Activated CD4-positive, alpha-beta T cell treated with anti-CD3 and anti-CD28 coated beads, Interleukin-2, Interleukin-6, amounts not matched to agents 100 ng/mL and 50 ng/mL, durations not matched to agents 16 hours and 8 hours (primary cell): ENCODE results near the gene SPN.
A peak's percentile ranks its signal among the peaks of the same experiment; 100 is the strongest.
"Not testable (repeated sequence)": the region's sequence is repeated elsewhere in the genome, so short reads cannot be mapped to it uniquely, and the experiment has no call there.

Experiments
- DNase-seq: peaks from one replicate; pipeline ENCODE4 v3.0.0-alpha.2; 2020

Gene SPN

GRCh38 chr16:29646947-29647346, 16.1 kb upstream of the SPN start:
- DNase-seq, result no peak

DNA sequence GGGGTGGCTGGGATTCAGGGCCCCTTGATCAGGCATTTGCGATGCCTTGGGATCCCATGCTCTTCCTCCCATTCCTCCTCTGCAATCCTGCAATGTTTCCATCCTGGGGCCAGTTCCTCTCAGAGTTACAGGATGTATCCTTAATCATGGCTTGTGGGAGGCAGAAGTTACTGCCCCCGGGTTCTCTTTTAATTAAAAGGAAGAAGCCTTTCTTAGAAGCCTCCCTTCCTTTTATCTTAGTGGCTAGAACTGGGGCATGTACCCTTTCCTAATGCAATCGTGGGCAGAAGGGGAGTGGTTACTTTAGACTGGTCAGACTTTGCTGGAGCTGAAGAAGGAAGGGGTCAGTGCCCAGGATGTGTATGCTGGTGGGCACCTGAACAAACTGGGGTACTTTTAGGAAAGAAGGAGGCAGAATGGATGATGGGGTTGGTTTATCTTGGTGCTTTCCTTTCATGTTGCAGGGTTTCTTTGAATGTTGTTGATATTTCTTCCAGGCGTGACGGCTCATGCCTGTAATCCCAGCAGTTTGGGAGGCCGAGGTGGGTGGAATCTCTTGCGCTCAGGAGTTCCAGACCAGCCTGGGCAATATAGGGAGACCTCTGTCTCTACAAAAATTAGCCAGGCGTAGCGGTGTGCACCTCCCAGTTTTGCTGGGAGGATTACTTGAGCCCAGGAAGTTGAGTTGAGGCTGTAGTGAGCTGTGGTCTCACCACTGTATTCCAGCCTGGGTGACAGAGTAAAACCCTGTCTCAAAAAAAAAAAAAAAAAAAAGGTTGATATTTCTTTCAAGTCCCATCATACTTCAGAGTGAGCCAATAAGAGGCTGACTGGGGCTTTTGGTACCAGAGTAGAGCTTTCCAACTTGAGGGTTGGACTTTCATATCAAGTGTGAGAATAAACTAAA, 13.2 kb upstream of the SPN start:
- DNase-seq, result no peak

- no peak for DNase-seq
Measured at GRCh38 chr16:29650771-29651170, 12.3 kb upstream of the SPN start.

- DNase-seq, result no peak
Measured at GRCh38 chr16:29651774-29652349, 11.2 kb upstream of the SPN start.

DNA sequence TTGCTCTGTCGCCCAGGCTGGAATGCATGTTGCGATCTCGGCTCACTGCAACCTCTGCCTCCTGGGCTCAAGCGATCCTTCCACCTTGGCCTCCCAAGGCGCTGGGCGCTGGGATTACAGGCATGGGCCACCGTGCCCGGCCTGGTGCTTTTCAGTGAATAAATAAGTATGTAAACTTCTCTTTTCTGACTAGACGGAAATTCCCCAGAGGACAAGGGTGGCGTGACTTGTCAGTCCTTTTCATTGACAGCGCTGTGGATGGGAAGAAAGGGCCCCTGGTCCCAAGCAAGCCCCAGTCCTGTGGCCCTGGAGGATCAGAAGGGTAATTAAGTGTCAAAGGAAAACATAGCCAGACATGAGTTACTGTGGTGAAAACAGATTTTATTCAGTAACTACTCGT, 9.6 kb upstream of the SPN start:
- DNase-seq, result no peak

GRCh38 chr16:29653890-29654289, 9.2 kb upstream of the SPN start:
- not testable (repeated sequence) for DNase-seq

- no peak for DNase-seq
Measured at GRCh38 chr16:29656688-29657523, 6.1 kb upstream of the SPN start.

DNA sequence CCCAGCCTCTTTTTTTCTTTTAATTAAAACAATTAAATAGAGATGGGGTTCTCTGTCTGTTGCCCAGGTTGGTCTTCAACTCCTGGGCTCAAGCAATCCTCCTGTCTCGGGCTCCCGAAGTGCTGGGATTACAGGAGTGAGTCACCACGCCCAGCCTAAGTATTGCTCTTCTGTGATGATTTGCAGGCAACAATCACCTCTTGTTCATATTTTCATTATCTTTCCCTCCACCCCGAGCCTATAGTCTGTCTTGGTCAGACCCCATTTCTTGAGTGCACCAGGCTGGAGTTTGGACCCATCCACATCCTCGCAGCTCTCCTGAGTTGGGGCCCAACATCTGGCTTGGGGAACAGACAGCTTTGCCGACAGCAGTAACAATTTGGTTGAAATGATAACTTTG, 4.3 kb upstream of the SPN start:
- no peak for DNase-seq

DNA sequence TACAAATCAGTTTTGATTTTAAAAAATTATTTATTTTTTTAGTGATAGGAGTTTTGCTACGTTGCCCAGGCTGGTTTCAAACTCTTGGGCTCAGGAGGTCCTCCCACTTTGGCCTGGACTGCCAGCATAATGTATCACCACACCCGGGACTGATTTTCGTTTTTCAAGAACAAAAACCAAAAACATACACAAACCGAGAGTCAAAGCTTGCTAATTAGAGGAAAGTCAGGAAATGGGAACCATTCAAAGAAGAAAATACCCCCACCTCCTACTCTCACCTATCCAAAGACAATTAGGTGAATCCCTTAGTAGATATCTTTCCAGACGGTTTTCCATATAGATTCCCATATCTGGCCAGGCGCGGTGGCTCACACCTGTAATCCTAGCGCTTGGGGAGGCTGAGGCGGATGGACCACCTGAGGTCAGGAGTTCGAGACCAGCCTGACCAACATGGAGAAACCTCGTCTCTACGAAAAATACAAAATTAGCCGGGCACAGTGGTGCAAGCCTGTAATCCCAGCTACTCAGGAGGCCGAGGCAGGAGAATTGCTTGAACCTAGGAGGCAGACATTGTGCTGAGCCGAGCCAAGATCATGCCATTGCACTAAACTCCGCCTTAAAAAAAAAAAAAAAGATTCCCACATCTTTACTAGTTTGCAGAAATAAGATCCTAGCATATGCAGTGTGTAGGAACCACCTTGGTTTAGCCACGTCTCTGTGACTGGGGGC, 883 bp upstream of the SPN start:
- peak; percentile 57 for DNase-seq

- DNase-seq, result peak; percentile 68
Measured at GRCh38 chr16:29662729-29663015, 375 bp upstream of the SPN start.

DNA sequence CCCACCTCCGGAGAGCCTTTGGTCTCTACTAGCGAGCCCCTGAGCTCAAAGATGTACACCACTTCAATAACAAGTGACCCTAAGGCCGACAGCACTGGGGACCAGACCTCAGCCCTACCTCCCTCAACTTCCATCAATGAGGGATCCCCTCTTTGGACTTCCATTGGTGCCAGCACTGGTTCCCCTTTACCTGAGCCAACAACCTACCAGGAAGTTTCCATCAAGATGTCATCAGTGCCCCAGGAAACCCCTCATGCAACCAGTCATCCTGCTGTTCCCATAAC, 702 bp downstream of the SPN start:
- DNase-seq, result peak; percentile 43

DNA sequence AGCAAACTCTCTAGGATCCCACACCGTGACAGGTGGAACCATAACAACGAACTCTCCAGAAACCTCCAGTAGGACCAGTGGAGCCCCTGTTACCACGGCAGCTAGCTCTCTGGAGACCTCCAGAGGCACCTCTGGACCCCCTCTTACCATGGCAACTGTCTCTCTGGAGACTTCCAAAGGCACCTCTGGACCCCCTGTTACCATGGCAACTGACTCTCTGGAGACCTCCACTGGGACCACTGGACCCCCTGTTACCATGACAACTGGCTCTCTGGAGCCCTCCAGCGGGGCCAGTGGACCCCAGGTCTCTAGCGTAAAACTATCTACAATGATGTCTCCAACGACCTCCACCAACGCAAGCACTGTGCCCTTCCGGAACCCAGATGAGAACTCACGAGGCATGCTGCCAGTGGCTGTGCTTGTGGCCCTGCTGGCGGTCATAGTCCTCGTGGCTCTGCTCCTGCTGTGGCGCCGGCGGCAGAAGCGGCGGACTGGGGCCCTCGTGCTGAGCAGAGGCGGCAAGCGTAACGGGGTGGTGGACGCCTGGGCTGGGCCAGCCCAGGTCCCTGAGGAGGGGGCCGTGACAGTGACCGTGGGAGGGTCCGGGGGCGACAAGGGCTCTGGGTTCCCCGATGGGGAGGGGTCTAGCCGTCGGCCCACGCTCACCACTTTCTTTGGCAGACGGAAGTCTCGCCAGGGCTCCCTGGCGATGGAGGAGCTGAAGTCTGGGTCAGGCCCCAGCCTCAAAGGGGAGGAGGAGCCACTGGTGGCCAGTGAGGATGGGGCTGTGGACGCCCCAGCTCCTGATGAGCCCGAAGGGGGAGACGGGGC, 1.3 kb downstream of the SPN start:
- DNase-seq, result peak; percentile 70

DNA sequence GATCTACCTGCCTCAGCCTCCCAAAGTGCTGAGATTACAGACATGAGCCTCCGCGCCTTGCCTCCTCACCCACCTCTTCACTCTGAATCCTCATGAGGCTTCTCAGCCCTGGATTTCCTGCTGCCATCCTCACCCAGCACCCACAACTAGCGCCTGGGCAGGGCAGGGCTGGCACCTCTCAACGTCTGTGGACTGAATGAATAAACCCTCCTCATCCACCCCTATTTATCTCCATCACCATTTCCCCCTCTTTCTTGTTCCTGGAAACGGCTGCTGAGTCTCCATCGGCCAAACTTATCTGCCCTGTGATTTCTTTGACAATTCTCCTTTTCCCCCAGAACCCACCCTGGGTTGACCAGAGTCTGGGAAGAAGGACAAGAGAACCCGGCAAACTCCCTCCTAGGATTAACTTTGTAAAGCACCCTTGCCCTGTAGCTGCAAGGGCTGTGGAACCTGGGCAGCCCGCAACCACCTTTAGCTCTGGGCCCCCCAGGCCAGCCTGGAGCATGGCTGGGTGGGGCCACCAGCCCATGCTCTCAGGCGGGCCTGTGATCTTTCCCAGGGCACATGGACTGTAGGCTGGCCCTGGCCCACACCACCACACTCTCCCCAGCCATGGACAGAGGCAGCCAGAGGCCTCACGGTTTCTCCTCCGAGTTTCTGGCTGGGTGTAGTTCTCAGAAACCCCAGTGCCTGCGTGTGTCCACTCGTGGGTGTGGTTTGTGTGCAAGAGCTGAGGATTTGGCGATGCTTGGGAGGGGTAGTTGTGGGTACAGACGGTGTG, 2.4 kb downstream of the SPN start:
- DNase-seq, result peak; percentile 68

GRCh38 chr16:29667322-29667610, 4.2 kb downstream of the SPN start:
- DNase-seq, result not testable (repeated sequence)

GRCh38 chr16:29667755-29668154, 4.7 kb downstream of the SPN start:
- DNase-seq, result no peak

- DNase-seq, result no peak
Measured at GRCh38 chr16:29668267-29668666, 5.2 kb downstream of the SPN start.

DNA sequence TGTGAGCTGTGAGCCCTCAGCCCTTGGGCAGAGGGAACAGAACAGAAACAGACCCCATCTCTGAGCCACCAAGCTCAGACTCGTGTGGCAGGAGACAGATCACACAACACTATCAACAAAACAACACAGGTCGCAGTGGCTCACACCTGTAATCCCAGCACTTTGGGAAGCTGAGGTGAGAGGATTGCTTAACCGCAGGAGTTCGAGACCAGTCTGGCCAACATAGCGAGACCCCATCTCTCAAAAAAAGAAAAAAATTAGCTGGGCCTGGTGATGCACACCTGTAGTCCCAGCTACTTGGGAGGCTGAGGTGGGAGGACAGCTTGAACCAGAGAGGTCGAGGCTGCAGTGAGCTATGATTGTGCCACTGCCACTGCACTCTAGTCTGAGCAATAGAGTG, 10.5 kb downstream of the SPN start:
- no peak for DNase-seq

GRCh38 chr16:29674188-29674587, 11.1 kb downstream of the SPN start:
- DNase-seq, result no peak

DNA sequence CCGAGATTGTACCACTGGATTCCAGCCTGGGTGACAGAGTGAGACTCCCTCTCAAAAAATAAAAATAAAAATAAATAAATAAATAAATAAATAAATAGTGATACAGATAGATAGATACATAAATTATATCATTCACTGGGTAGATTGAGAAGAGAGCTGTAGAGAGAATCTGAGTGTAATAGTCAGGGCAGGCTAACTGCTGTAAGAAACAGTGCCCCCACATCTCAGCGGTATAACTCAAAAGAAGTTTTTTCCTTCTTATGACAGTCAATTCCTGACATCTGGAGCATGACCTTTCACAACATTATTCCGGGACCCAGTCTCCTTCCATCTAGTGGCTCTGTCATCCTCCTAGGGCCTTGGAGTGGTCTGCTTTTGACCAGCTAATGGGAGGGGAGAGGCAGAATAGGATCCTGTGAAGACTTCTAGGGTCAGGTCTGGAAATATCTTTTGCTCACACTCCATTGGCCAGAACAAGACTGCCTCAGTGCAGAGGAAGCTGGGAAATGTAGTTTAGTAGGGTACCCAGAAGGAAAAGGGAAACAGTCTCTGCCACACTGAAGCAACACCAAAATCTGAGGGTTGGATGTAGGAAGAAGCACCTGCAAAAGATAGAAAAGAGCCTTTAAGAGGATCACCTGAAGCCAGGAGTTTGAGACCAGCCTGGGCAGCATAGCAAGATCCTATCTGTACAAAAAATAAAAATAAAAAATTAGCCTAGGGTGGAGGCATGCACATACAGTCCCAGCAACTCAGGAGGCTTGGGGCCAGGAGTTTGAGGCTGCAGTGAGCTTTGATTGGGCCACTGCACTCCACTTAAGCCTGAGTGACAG, 13.0 kb downstream of the SPN start:
- DNase-seq, result peak; percentile 51

GRCh38 chr16:29676989-29677785, 14.1 kb downstream of the SPN start:
- DNase-seq, result no peak
